Anterior cingulate cortex (tissue), 58 donors: ENCODE results near the gene RBFA.
A peak's percentile ranks its signal among the peaks of the same experiment; 100 is the strongest.
"Not testable (repeated sequence)": the region's sequence is repeated elsewhere in the genome, so short reads cannot be mapped to it uniquely, and the experiment has no call there.

Source experiments
- DNase-seq, 58 donors: peaks; one replicate each; lab custom pipeline; 2025; lab: John Stamatoyannopoulos, UW

RBFA gene

GRCh38 chr18:80026363-80026762 is 7.9 kb upstream of the RBFA start:
- DNase-seq, result no peak

- DNase-seq, result not testable (repeated sequence)
Observed at GRCh38 chr18:80027719-80028118, 6.5 kb upstream of the RBFA start.

- no peak for DNase-seq
Observed at GRCh38 chr18:80029690-80030089, 4.5 kb upstream of the RBFA start.

GRCh38 chr18:80033181-80034067 is 810 bp upstream of the RBFA start:
- peak in 19 of 58 donors; percentile 45 to 91 (median 73) for DNase-seq

- no peak for DNase-seq
Observed at GRCh38 chr18:80034852-80035406, 695 bp downstream of the RBFA start.

- DNase-seq, result no peak
Observed at GRCh38 chr18:80035997-80036396, 1.8 kb downstream of the RBFA start.

GRCh38 chr18:80037300-80037699 is 3.1 kb downstream of the RBFA start:
- no peak for DNase-seq

- DNase-seq, result peak in 2 of 58 donors; percentile 2 to 5
Observed at GRCh38 chr18:80037869-80038630, 3.8 kb downstream of the RBFA start.

- no peak for DNase-seq
Observed at GRCh38 chr18:80040515-80040914, 6.3 kb downstream of the RBFA start.

- DNase-seq, result no peak
Observed at GRCh38 chr18:80041424-80041823, 7.2 kb downstream of the RBFA start.

GRCh38 chr18:80042785-80043184 is 8.6 kb downstream of the RBFA start:
- no peak for DNase-seq

- no peak for DNase-seq
Observed at GRCh38 chr18:80044072-80044471, 9.8 kb downstream of the RBFA start.

- peak in 9 of 58 donors; percentile 2 to 32 (median 21) for DNase-seq
Observed at GRCh38 chr18:80046011-80046410, 11.8 kb downstream of the RBFA start.

- DNase-seq, result no peak
Observed at GRCh38 chr18:80046431-80046830, 12.2 kb downstream of the RBFA start.

GRCh38 chr18:80046961-80047541 is 12.8 kb downstream of the RBFA start:
- peak in 7 of 58 donors; percentile 15 to 40 (median 24) for DNase-seq

- DNase-seq, result no peak
Observed at GRCh38 chr18:80050797-80051196, 16.6 kb downstream of the RBFA start.

- DNase-seq, result no peak
Observed at GRCh38 chr18:80056095-80056494, 21.9 kb downstream of the RBFA start.

GRCh38 chr18:80059945-80060344 is 25.7 kb downstream of the RBFA start:
- no peak for DNase-seq

- DNase-seq, result no peak
Observed at GRCh38 chr18:80065705-80066104, 31.5 kb downstream of the RBFA start.

- no peak for DNase-seq
Observed at GRCh38 chr18:80067321-80067720, 33.1 kb downstream of the RBFA start.

GRCh38 chr18:80067897-80068296 is 33.7 kb downstream of the RBFA start:
- DNase-seq, result no peak
